H9 (cell line): Measurements from ENCODE around the gene SMIM9. TPM values are rescaled to one million over a fixed set of nuclear protein-coding genes. Genes with fewer than 3 reads are reported as not detected.

ENCODE experiments used
- DNase-seq: peaks from one replicate; pipeline ENCODE4 v3.0.0-alpha.2; 2017
- H2AFZ ChIP-seq: one replicate; pipeline ENCODE4 v1.6.1; 2013; ENCODE audit warnings: mild to moderate bottlenecking, low read length, control low read depth, moderate library complexity
- H2AK5ac ChIP-seq: 2 replicates; pipeline ENCODE4 v1.6.1; 2013; ENCODE audit warnings: low read length, control low read depth, mixed read lengths; ENCODE audit not compliant: insufficient read length
- H2BK120ac ChIP-seq: one replicate; pipeline ENCODE4 v1.6.1; 2013; ENCODE audit warnings: low read depth, mild to moderate bottlenecking, low read length, control low read depth, inconsistent platforms; ENCODE audit not compliant: poor library complexity, severe bottlenecking
- H2BK12ac ChIP-seq: 2 replicates; pipeline ENCODE4 v1.6.1; 2013; ENCODE audit warnings: low read length, control low read depth, mixed read lengths, low read depth; ENCODE audit not compliant: insufficient read length
- H2BK15ac ChIP-seq: 2 replicates; pipeline ENCODE4 v1.6.1; 2013; ENCODE audit warnings: low read depth, low read length, control low read depth
- H2BK20ac ChIP-seq: one replicate; pipeline ENCODE4 v1.6.1; 2013; ENCODE audit warnings: low read depth, mild to moderate bottlenecking, low read length, control low read depth, inconsistent platforms; ENCODE audit not compliant: poor library complexity, severe bottlenecking
- H2BK5ac ChIP-seq: 2 replicates; pipeline ENCODE4 v1.6.1; 2013; ENCODE audit warnings: low read length, control low read depth, mixed read lengths; ENCODE audit not compliant: insufficient read length
- H3K14ac ChIP-seq: 2 replicates; pipeline ENCODE4 v1.6.1; 2013; ENCODE audit warnings: low read length, control low read depth; ENCODE audit not compliant: insufficient read depth
- H3K18ac ChIP-seq: 2 replicates; pipeline ENCODE4 v1.6.1; 2013; ENCODE audit warnings: low read depth, mild to moderate bottlenecking, mixed read lengths, low read length, control low read depth; ENCODE audit not compliant: insufficient read length
- H3K23ac ChIP-seq: 2 replicates; pipeline ENCODE4 v1.6.1; 2013; ENCODE audit warnings: low read length, control low read depth, mixed read lengths, low read depth; ENCODE audit not compliant: insufficient read length
- H3K23me2 ChIP-seq: 2 replicates; pipeline ENCODE4 v1.6.1; 2013; ENCODE audit warnings: low read depth, mild to moderate bottlenecking, mixed read lengths, low read length, control low read depth; ENCODE audit not compliant: insufficient read length, poor library complexity, severe bottlenecking
- H3K27ac ChIP-seq: 2 replicates; pipeline ENCODE4 v1.5.1; 2013; ENCODE audit warnings: low read length, control low read depth, mixed read lengths, low read depth; ENCODE audit not compliant: insufficient read length
- H3K27me3 ChIP-seq: 2 replicates; pipeline ENCODE4 v1.6.1; 2013; ENCODE audit warnings: low read length, control low read depth, inconsistent platforms; ENCODE audit not compliant: insufficient read depth
- H3K4ac ChIP-seq: 2 replicates; pipeline ENCODE4 v1.6.1; 2013; ENCODE audit warnings: low read depth, mild to moderate bottlenecking, control low read depth, inconsistent platforms, low read length, moderate library complexity
- H3K4me1 ChIP-seq: 2 replicates; pipeline ENCODE4 v1.6.1; 2013; ENCODE audit warnings: low read length, control low read depth, inconsistent platforms; ENCODE audit not compliant: insufficient read depth
- H3K4me2 ChIP-seq: 2 replicates; pipeline ENCODE4 v1.6.1; 2013; ENCODE audit warnings: low read length, control low read depth, mixed read lengths; ENCODE audit not compliant: insufficient read length, insufficient read depth
- H3K56ac ChIP-seq: 2 replicates; pipeline ENCODE4 v1.6.1; 2013; ENCODE audit warnings: low read depth, mild to moderate bottlenecking, mixed read lengths, low read length, control low read depth; ENCODE audit not compliant: insufficient read length
- H3K79me1 ChIP-seq: 2 replicates; pipeline ENCODE4 v1.6.1; 2013; ENCODE audit warnings: low read depth, mild to moderate bottlenecking, moderate library complexity, low read length, control low read depth, inconsistent platforms; ENCODE audit not compliant: insufficient read depth, poor library complexity, severe bottlenecking
- H3K79me2 ChIP-seq: 2 replicates; pipeline ENCODE4 v1.6.1; 2013; ENCODE audit warnings: low read length, control low read depth, inconsistent platforms; ENCODE audit not compliant: insufficient read depth
- H3K9ac ChIP-seq: 2 replicates; pipeline ENCODE4 v1.6.1; 2013; ENCODE audit warnings: low read length, control low read depth, mixed read lengths; ENCODE audit not compliant: insufficient read length; ENCODE audit errors: extremely low read depth
- H3K9me3 ChIP-seq: one replicate; pipeline ENCODE4 v1.6.1; 2013; ENCODE audit warnings: low read depth, low read length, inconsistent platforms; ENCODE audit not compliant: control insufficient read depth
- H3T11ph ChIP-seq: one replicate; pipeline ENCODE4 v1.6.1; 2013; ENCODE audit warnings: mild to moderate bottlenecking, low read length, control low read depth, inconsistent platforms
- H4K20me1 ChIP-seq: one replicate; pipeline ENCODE4 v1.6.1; 2013; ENCODE audit not compliant: control insufficient read depth, insufficient read length, insufficient read depth
- H4K5ac ChIP-seq: 2 replicates; pipeline ENCODE4 v1.6.1; 2013; ENCODE audit warnings: low read depth, mild to moderate bottlenecking, mixed read lengths, low read length, control low read depth; ENCODE audit not compliant: insufficient read length
- H4K8ac ChIP-seq: replicated peaks from 2 replicates; pipeline ENCODE4 v1.6.1; 2013; ENCODE audit warnings: low read length, control low read depth, mixed read lengths, low read depth; ENCODE audit not compliant: insufficient read length
- H4K91ac ChIP-seq: 2 replicates; pipeline ENCODE4 v1.6.1; 2013; ENCODE audit warnings: low read depth, mild to moderate bottlenecking, moderate library complexity, mixed read lengths, low read length, control low read depth; ENCODE audit not compliant: insufficient read length
- H3K27ac Mint-ChIP-seq, 3 experiments: 2 replicates in 2 of 3; 3 replicates in 1 of 3; pipeline ENCODE4 v1.8.0; 2020 to 2021; ENCODE audit warnings: mixed read lengths in 3 of 3, mild to moderate bottlenecking in 1 of 3, moderate library complexity in 1 of 3
- H3K27me3 Mint-ChIP-seq: 2 replicates; pipeline ENCODE4 v1.8.0; 2021; ENCODE audit warnings: low read depth, mild to moderate bottlenecking, moderate library complexity, mixed read lengths
- H3K36me3 Mint-ChIP-seq, 3 experiments: 2 replicates in 2 of 3; 3 replicates in 1 of 3; pipeline ENCODE4 v1.8.0; 2020 to 2021; ENCODE audit warnings: low read depth in 3 of 3, mixed read lengths in 3 of 3; ENCODE audit not compliant: insufficient read depth in 1 of 3
- H3K4me1 Mint-ChIP-seq, 2 experiments: 2 replicates each; pipeline ENCODE4 v1.8.0; 2020; ENCODE audit warnings: mixed read lengths in 2 of 2
- H3K4me3 Mint-ChIP-seq, 2 experiments: 2 replicates in 1 of 2; 3 replicates in 1 of 2; pipeline ENCODE4 v1.8.0; 2020 to 2021; ENCODE audit warnings: mild to moderate bottlenecking in 2 of 2, mixed read lengths in 2 of 2, moderate library complexity in 1 of 2
- H3K9me3 Mint-ChIP-seq, 2 experiments: 2 replicates in 1 of 2; 3 replicates in 1 of 2; pipeline ENCODE4 v1.8.0; 2020; ENCODE audit warnings: mild to moderate bottlenecking in 2 of 2, mixed read lengths in 2 of 2, moderate library complexity in 1 of 2
- WGBS: extraction: QIAGEN DNeasy Blood & Tissue Kit; methylation state at CpG from one replicate; pipeline ENCODE4 v1.1.7; 2013; ENCODE audit warnings: missing lambda C conversion rate, low lambda C conversion rate, mixed read lengths; ENCODE audit not compliant: insufficient read length; ENCODE audit errors: extremely low coverage; 5-methylcytosine and 5-hydroxymethylcytosine counted together
- total RNA-seq: library from RNA; stranded (reverse); gene quantifications from 2 replicates; pipeline ENCODE4 v1.2.1, GENCODE V29; 2021
- TF ChIP-seq, protein P1 (sequence below): fragments of 200-600 bp; sonication (generic); conservative IDR thresholded peaks from 3 replicates; pipeline ENCODE4 v1.8.0; 2021; ENCODE audit warnings: antibody characterized with exemption, mild to moderate bottlenecking

Gene SMIM9
- total RNA-seq, 1 experiment from 2014 or later, result not detected

GRCh38 chrX:154774622-154775021 is 59.8 kb downstream of the SMIM9 start:
- peaks cover 58% of the 10 kb centered on the region for H3K9me3 ChIP-seq
- no peak overlapping the region for H3K18ac ChIP-seq
- no CpG with 5 or more reads among the region's 5 CpGs for WGBS

More at GRCh38 chrX:154774622-154775021, 59.8 kb downstream of the SMIM9 start:
- H4K8ac ChIP-seq, result no peak overlapping the region
- H3K56ac ChIP-seq, result no peak overlapping the region
- H2BK15ac ChIP-seq, result no peak overlapping the region
- Mint-ChIP-seq H3K4me1 (no peaks in the 10 kb centered on the region), H3K27ac (no peak overlapping the region), H3K9me3 (peaks cover 75 to 76% of the 10 kb centered on the region in 2 experiments), H3K36me3 (peaks cover 64 to 90% (median 75%) of the 10 kb centered on the region in 3 experiments), H3K4me3 (no peak overlapping the region), H3K27me3 (no peaks in the 10 kb centered on the region; the same call in 1 of the 2 replicates)
- H3K9ac ChIP-seq, result no peak overlapping the region
- no peak overlapping the region for H3K4ac ChIP-seq
- no peak overlapping the region for H3K4me2 ChIP-seq
- H2BK120ac ChIP-seq, result no peak overlapping the region
- H3K23me2 ChIP-seq, result no peaks in the 10 kb centered on the region
- no peak for DNase-seq
- H3K79me1 ChIP-seq, result no peaks in the 10 kb centered on the region
- H2BK5ac ChIP-seq, result no peak overlapping the region
- H2BK12ac ChIP-seq, result no peak overlapping the region
- TF ChIP-seq, protein P1, sequence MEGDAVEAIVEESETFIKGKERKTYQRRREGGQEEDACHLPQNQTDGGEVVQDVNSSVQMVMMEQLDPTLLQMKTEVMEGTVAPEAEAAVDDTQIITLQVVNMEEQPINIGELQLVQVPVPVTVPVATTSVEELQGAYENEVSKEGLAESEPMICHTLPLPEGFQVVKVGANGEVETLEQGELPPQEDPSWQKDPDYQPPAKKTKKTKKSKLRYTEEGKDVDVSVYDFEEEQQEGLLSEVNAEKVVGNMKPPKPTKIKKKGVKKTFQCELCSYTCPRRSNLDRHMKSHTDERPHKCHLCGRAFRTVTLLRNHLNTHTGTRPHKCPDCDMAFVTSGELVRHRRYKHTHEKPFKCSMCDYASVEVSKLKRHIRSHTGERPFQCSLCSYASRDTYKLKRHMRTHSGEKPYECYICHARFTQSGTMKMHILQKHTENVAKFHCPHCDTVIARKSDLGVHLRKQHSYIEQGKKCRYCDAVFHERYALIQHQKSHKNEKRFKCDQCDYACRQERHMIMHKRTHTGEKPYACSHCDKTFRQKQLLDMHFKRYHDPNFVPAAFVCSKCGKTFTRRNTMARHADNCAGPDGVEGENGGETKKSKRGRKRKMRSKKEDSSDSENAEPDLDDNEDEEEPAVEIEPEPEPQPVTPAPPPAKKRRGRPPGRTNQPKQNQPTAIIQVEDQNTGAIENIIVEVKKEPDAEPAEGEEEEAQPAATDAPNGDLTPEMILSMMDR, result no peak
- H2BK20ac ChIP-seq, result no peak overlapping the region
- no peak overlapping the region for H3K27ac ChIP-seq
- H2AK5ac ChIP-seq, result no peak overlapping the region
- no peak overlapping the region for H2AFZ ChIP-seq
- no peaks in the 10 kb centered on the region for H3K4me1 ChIP-seq
- no peaks in the 10 kb centered on the region for H4K20me1 ChIP-seq
- no peak overlapping the region for H3K14ac ChIP-seq
- no peaks in the 10 kb centered on the region for H3K27me3 ChIP-seq
- H4K91ac ChIP-seq, result no peak overlapping the region
- H4K5ac ChIP-seq, result no peak overlapping the region
- no peak overlapping the region for H3T11ph ChIP-seq
- no peaks in the 10 kb centered on the region for H3K79me2 ChIP-seq
- H3K23ac ChIP-seq, result no peak overlapping the region

Other genes starting within 250 kb of the SMIM9 start
- gene CTAG1A, start 249.5 kb downstream of the SMIM9 start, total RNA-seq, result not detected in 2 replicates
- gene CTAG1B, start 215.4 kb downstream of the SMIM9 start, total RNA-seq, result not detected in 2 replicates
- gene CTAG2, start 181.1 kb downstream of the SMIM9 start, total RNA-seq, result not detected in 2 replicates
- 0.42 and 0.46 TPM in 2 replicates for gene GAB3, start 83.6 kb downstream of the SMIM9 start, total RNA-seq
- gene DKC1, start 71.8 kb downstream of the SMIM9 start, total RNA-seq, result 160 and 164 TPM in 2 replicates
- 16.4 and 17.9 TPM in 2 replicates for gene MPP1, start 29.2 kb downstream of the SMIM9 start, total RNA-seq
- gene F8A1, start 51.7 kb upstream of the SMIM9 start, total RNA-seq, result 18.8 and 20.6 TPM in 2 replicates
- gene F8, start 188.1 kb upstream of the SMIM9 start, total RNA-seq, result 3.1 and 3.4 TPM in 2 replicates
- 57.9 and 62.1 TPM in 2 replicates for gene FUNDC2, start 192.2 kb upstream of the SMIM9 start, total RNA-seq
- 6.2 and 7.2 TPM in 2 replicates for gene CMC4, start 236.5 kb upstream of the SMIM9 start, total RNA-seq
- gene MTCP1, start 236.5 kb upstream of the SMIM9 start, total RNA-seq, result 14.3 and 21.4 TPM in 2 replicates
- 27.3 and 29.1 TPM in 2 replicates for gene BRCC3, start 236.8 kb upstream of the SMIM9 start, total RNA-seq